Fibroblast of pulmonary artery (primary cell): ENCODE measurements around the gene COL4A1.

Experiments used
- DNase-seq: peaks from one replicate; pipeline ENCODE4 v3.0.0-alpha.2; 2010; ENCODE audit warnings: low read depth
- H3K4me3 ChIP-seq: replicated peaks from 2 replicates; pipeline ENCODE4 v1.5.1; 2011; ENCODE audit warnings: low read depth, mild to moderate bottlenecking, control low read depth, low read length, moderate library complexity
- TF ChIP-seq, protein P1 (sequence below): IDR thresholded peaks from 2 replicates; pipeline ENCODE4 v1.5.1; 2011; ENCODE audit warnings: mild to moderate bottlenecking, control low read depth, low read length, inconsistent platforms; ENCODE audit errors: missing control alignments

COL4A1 gene

DNA sequence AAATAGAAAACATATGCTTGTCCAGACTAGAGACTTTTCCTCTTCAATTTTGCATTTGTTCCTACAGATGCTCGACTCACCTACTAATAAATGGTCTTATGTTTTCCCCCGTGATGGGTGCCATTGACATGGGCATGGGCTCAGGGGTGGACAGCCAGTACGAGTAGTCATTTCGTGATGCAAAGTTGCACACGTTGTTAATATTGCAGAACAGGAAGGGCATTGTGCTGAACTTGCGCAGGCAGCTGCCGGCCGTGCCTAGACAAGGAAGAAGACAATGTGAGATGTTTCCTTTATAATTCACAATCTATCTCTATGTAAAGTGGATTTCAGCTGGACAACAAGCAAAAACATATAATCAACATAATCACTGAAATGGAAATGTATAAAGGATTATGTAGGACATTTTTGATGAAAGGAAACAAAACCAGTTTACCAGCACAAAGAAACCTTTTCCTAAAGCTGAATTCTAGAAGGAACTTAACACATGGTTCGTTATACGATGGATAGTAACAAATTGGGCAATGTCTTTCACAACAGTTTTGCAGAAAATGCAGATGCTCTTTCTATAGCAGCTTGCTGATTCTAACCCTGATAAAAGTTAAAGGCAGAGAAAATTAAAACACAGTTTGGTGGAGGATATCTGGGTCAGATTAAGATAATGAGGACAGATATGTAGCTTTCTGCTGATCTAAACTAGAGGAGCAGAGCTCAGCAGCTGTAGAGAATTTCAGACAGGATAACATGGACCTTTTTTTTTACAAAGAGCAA, 145.7 kb downstream of the COL4A1 start:
- no peak for DNase-seq
- TF ChIP-seq, protein P1, sequence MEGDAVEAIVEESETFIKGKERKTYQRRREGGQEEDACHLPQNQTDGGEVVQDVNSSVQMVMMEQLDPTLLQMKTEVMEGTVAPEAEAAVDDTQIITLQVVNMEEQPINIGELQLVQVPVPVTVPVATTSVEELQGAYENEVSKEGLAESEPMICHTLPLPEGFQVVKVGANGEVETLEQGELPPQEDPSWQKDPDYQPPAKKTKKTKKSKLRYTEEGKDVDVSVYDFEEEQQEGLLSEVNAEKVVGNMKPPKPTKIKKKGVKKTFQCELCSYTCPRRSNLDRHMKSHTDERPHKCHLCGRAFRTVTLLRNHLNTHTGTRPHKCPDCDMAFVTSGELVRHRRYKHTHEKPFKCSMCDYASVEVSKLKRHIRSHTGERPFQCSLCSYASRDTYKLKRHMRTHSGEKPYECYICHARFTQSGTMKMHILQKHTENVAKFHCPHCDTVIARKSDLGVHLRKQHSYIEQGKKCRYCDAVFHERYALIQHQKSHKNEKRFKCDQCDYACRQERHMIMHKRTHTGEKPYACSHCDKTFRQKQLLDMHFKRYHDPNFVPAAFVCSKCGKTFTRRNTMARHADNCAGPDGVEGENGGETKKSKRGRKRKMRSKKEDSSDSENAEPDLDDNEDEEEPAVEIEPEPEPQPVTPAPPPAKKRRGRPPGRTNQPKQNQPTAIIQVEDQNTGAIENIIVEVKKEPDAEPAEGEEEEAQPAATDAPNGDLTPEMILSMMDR, result no peak
- H3K4me3 ChIP-seq, result no peak overlapping the region

- no peak overlapping the region for H3K4me3 ChIP-seq
- no peak for DNase-seq
- TF ChIP-seq, protein P1, result no peak
Observed at GRCh38 chr13:110158226-110158625, 148.7 kb downstream of the COL4A1 start.

GRCh38 chr13:110157718-110158117, 149.2 kb downstream of the COL4A1 start:
- TF ChIP-seq, protein P1, result no peak
- no peak overlapping the region for H3K4me3 ChIP-seq
- no peak for DNase-seq

- DNase-seq, result no peak
- no peak overlapping the region for H3K4me3 ChIP-seq
- TF ChIP-seq, protein P1, result no peak
Observed at GRCh38 chr13:110156301-110157049, 150.5 kb downstream of the COL4A1 start.

DNA sequence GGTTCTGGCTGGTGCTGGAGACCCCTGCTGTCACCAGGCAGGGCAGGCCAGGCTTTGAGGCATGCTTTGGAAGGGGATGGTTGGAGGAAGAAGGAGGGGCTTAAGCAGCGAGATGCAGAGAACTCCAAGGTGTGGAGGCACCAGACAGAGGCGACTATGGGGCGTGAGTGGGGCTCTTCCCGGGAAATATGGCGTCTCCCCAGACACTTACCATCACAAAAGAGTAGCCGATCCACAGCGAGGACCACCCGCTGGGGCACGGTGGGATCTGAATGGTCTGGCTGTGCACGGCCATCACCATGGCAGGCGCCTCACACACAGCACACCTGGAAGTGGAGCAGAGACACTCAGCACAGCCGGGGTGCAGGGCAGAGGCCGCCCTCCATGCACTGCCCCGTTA, 151.9 kb downstream of the COL4A1 start:
- H3K4me3 ChIP-seq, result no peak overlapping the region
- TF ChIP-seq, protein P1, result no peak
- no peak for DNase-seq

- no peak overlapping the region for H3K4me3 ChIP-seq
- no peak for DNase-seq
- TF ChIP-seq, protein P1, result no peak
Observed at GRCh38 chr13:110154410-110154933, 152.5 kb downstream of the COL4A1 start.
